Brain microvascular endothelial cell (primary cell): ENCODE data around the gene PRKG1.

Experiments used
- DNase-seq: peaks from one replicate; pipeline ENCODE4 v3.0.0-alpha.2; 2020
- H3K27ac ChIP-seq: fragments of 250-450 bp; sonication (Bioruptor Pico); 2 replicates; pipeline ENCODE4 v1.5.1; 2020; ENCODE audit warnings: mild to moderate bottlenecking, moderate library complexity
- H3K27me3 ChIP-seq: fragments of 250-450 bp; sonication (Bioruptor Pico); replicated peaks from 2 replicates; pipeline ENCODE4 v1.5.1; 2020; ENCODE audit warnings: mild to moderate bottlenecking
- H3K36me3 ChIP-seq: fragments of 250-450 bp; sonication (Bioruptor Pico); replicated peaks from 2 replicates; pipeline ENCODE4 v1.5.1; 2020; ENCODE audit warnings: mild to moderate bottlenecking
- H3K4me3 ChIP-seq: 2 replicates; pipeline ENCODE4 v1.5.1; 2011; ENCODE audit warnings: low read depth, mild to moderate bottlenecking, control low read depth, low read length, moderate library complexity
- CTCF ChIP-seq: IDR thresholded peaks from 2 replicates; pipeline ENCODE4 v1.5.1; 2011; ENCODE audit warnings: low read depth, mild to moderate bottlenecking, moderate library complexity, low read length, control low read depth, inconsistent platforms; ENCODE audit errors: missing control alignments
- in situ Hi-C: cut with HindIII; loops from 2 replicates; pipeline ENCODE4 v1.10.0; 2017; ENCODE audit warnings: low sequenced_read_pairs, low pct_ligation_motif_present

PRKG1 gene

GRCh38 chr10:51367127-51367526 lies 292.8 kb downstream of the PRKG1 start:
- Histone ChIP-seq H3K4me3 (no peak overlapping the region), H3K27me3 (no peaks in the 10 kb centered on the region), H3K36me3 (no peaks in the 10 kb centered on the region), H3K27ac (no peak overlapping the region)
- DNase-seq: no peak
- in situ Hi-C loops: no loop called here
- no peak for TF ChIP-seq CTCF

- Histone ChIP-seq H3K36me3 (no peaks in the 10 kb centered on the region), H3K27me3 (no peaks in the 10 kb centered on the region), H3K4me3 (no peak overlapping the region), H3K27ac (no peak overlapping the region)
- TF ChIP-seq CTCF: no peak
- DNase-seq: no peak
- in situ Hi-C loops: no loop called here
Observed at GRCh38 chr10:51367694-51368093, 293.4 kb downstream of the PRKG1 start.

GRCh38 chr10:51368943-51369342 lies 294.7 kb downstream of the PRKG1 start:
- H3K4me3 ChIP-seq: no peak overlapping the region
- no peaks in the 10 kb centered on the region for H3K36me3 ChIP-seq
- no peak overlapping the region for H3K27ac ChIP-seq
- H3K27me3 ChIP-seq: no peaks in the 10 kb centered on the region
- TF ChIP-seq CTCF: no peak
- in situ Hi-C loops: no loop called here
- DNase-seq: no peak

GRCh38 chr10:51369903-51370302 lies 295.6 kb downstream of the PRKG1 start:
- Histone ChIP-seq H3K4me3 (no peak overlapping the region), H3K27me3 (no peaks in the 10 kb centered on the region), H3K27ac (peak overlapping the region; percentile 1), H3K36me3 (no peaks in the 10 kb centered on the region)
- no peak for TF ChIP-seq CTCF
- in situ Hi-C loops: no loop called here
- peak; percentile 73 for DNase-seq

- H3K27ac ChIP-seq: no peak overlapping the region
- in situ Hi-C loops: no loop called here
- H3K4me3 ChIP-seq: no peak overlapping the region
- no peaks in the 10 kb centered on the region for H3K36me3 ChIP-seq
- DNase-seq: peak; percentile 2
- H3K27me3 ChIP-seq: no peaks in the 10 kb centered on the region
- TF ChIP-seq CTCF: no peak
Observed at GRCh38 chr10:51371743-51372142, 297.5 kb downstream of the PRKG1 start.

GRCh38 chr10:51375790-51376189 lies 301.5 kb downstream of the PRKG1 start:
- in situ Hi-C loops: no loop called here
- H3K27me3 ChIP-seq: no peaks in the 10 kb centered on the region
- no peak for TF ChIP-seq CTCF

More at GRCh38 chr10:51375790-51376189, 301.5 kb downstream of the PRKG1 start:
- H3K36me3 ChIP-seq: no peaks in the 10 kb centered on the region
- no peak overlapping the region for H3K27ac ChIP-seq
- no peak overlapping the region for H3K4me3 ChIP-seq
- DNase-seq: no peak
